Measurements from ENCODE around the gene EZR. TPM values are rescaled to one million over a fixed set of nuclear protein-coding genes. Genes with fewer than 3 reads are reported as not detected.

EZR gene
- total RNA-seq, 1 experiment from 2014 or later: 1,402 TPM

- TF ChIP-seq POLR2AphosphoS5 (IDR thresholded peaks at IDR 0.05; ENCODE audit: low read depth, low read length) (peak; percentile 56; the same call in 1 of the 2 replicates), CEBPB (IDR thresholded peaks at IDR 0.05; ENCODE audit: low read depth) (no peak)
- peak overlapping the region; percentile 77 to 81 for H3K4me3 ChIP-seq (replicated peaks in 1 of 2; ENCODE audit: low read depth in 1 of 2, low read length in 2 of 2)
- H3K4me1 ChIP-seq (ENCODE audit: control insufficient read depth in 1 of 2, insufficient read depth in 2 of 2, low read length in 2 of 2): peaks cover 51 to 59% of the 10 kb centered on the region in 2 experiments
- H3K79me2 ChIP-seq (ENCODE audit: insufficient read depth, low read length): peaks cover 65% of the 10 kb centered on the region
- H3K9me2 ChIP-seq (ENCODE audit: insufficient read depth): no peaks in the 10 kb centered on the region
- H3K9me3 ChIP-seq (ENCODE audit: control insufficient read depth in 1 of 2, insufficient read depth in 1 of 2, low read depth in 1 of 2, low read length in 2 of 2): no peaks in the 10 kb centered on the region
- DNase-seq (ENCODE audit: low read depth, low spot score) (no peak), ATAC-seq (no peak)
- H3K27ac ChIP-seq (ENCODE audit: low read depth, low read length): peak overlapping the region; percentile 92
- TSS peak; percentile 32 for BruUV-seq (replicated peaks)
- intact Hi-C loops (cut with micrococcal nuclease): loop anchor here (2.0 kb wide), 1 partner anchor 156 kb away; no protein-coding TSS in a partner anchor
- POLR2A ChIA-PET: interaction anchor here (0.7 to 2.2 kb wide), 3 partner anchors 37 to 53 kb away, joined by 3 to 15 read pairs (median 4); no protein-coding TSS in a partner anchor
- peak overlapping the region; percentile 78 for H3K9ac ChIP-seq (ENCODE audit: low read length)
- H3K36me3 ChIP-seq (ENCODE audit: control insufficient read depth in 1 of 2, insufficient read depth in 2 of 2, low read length in 2 of 2): peaks cover 28 to 51% of the 10 kb centered on the region in 2 experiments
- CTCF ChIA-PET: no interaction called here
- RAD21 ChIA-PET (ENCODE audit: low non-redundant PET in 1 of 2, low total read pairs in 2 of 2, uncharacterized antibody in 2 of 2, unreplicated experiment in 2 of 2): no interaction called here
- H3K27me3 ChIP-seq (ENCODE audit: insufficient read depth, low read length): no peaks in the 10 kb centered on the region
- peak overlapping the region; percentile 86 for H3K4me2 ChIP-seq (ENCODE audit: low read length)
- peaks cover 52% of the 10 kb centered on the region for H4K20me1 ChIP-seq (ENCODE audit: insufficient read depth)
- H2AFZ ChIP-seq (ENCODE audit: low read depth, low read length, poor library complexity, severe bottlenecking): no peak overlapping the region
These were observed 2.1 kb downstream of the EZR start for GRCh38 chr6:158816803-158817727.

- Histone ChIP-seq H3K27ac (ENCODE audit: low read depth, low read length) (peak overlapping the region; percentile 92), H3K36me3 (ENCODE audit: control insufficient read depth in 1 of 2, insufficient read depth in 2 of 2, low read length in 2 of 2) (peaks cover 28 to 54% of the 10 kb centered on the region in 2 experiments), H3K4me2 (ENCODE audit: low read length) (peak overlapping the region; percentile 86), H3K9me2 (ENCODE audit: insufficient read depth) (no peaks in the 10 kb centered on the region), H3K79me2 (ENCODE audit: insufficient read depth, low read length) (peaks cover 72% of the 10 kb centered on the region), H2AFZ (ENCODE audit: low read depth, low read length, poor library complexity, severe bottlenecking) (no peak overlapping the region), H3K4me3 (replicated peaks in 1 of 2; ENCODE audit: low read depth in 1 of 2, low read length in 2 of 2) (peak overlapping the region; percentile 77 to 81), H3K9ac (ENCODE audit: low read length) (peak overlapping the region; percentile 78), H3K4me1 (ENCODE audit: control insufficient read depth in 1 of 2, insufficient read depth in 2 of 2, low read length in 2 of 2) (peaks cover 58 to 66% of the 10 kb centered on the region in 2 experiments), H4K20me1 (ENCODE audit: insufficient read depth) (peaks cover 60% of the 10 kb centered on the region), H3K9me3 (ENCODE audit: control insufficient read depth in 1 of 2, insufficient read depth in 1 of 2, low read depth in 1 of 2, low read length in 2 of 2) (no peaks in the 10 kb centered on the region), H3K27me3 (ENCODE audit: insufficient read depth, low read length) (no peaks in the 10 kb centered on the region)
- no TSS peak for BruUV-seq (replicated peaks)
- POLR2A ChIA-PET: interaction anchor here (1.1 to 2.2 kb wide), 2 partner anchors 38 to 54 kb away, joined by 3 to 15 read pairs; no protein-coding TSS in a partner anchor
- RAD21 ChIA-PET (ENCODE audit: low non-redundant PET in 1 of 2, low total read pairs in 2 of 2, uncharacterized antibody in 2 of 2, unreplicated experiment in 2 of 2): no interaction called here
- no peak for DNase-seq (ENCODE audit: low read depth, low spot score)
- intact Hi-C loops (cut with micrococcal nuclease): loop anchor here (2.0 kb wide), 1 partner anchor 156 kb away; no protein-coding TSS in a partner anchor
- CTCF ChIA-PET: no interaction called here
- no peak for ATAC-seq
- TF ChIP-seq ZFX (IDR thresholded peaks at IDR 0.05) (no peak), EZH2 (IDR thresholded peaks at IDR 0.05) (no peak), CEBPB (IDR thresholded peaks at IDR 0.05; ENCODE audit: low read depth) (no peak), ELF1 (IDR thresholded peaks at IDR 0.05; ENCODE audit: borderline replicate concordance, low read depth) (no peak), ATF3 (IDR thresholded peaks at IDR 0.05) (no peak), POLR2AphosphoS5 (IDR thresholded peaks at IDR 0.05; ENCODE audit: low read depth, low read length) (no peak; the same call in 1 of the 2 replicates), POLR2A (IDR thresholded peaks at IDR 0.05; ENCODE audit: borderline replicate concordance, extremely low read depth, insufficient read depth, insufficient read length) (no peak), JUND (IDR thresholded peaks at IDR 0.05) (no peak), SIN3A (IDR thresholded peaks at IDR 0.05; ENCODE audit: low read depth) (no peak), MAX (IDR thresholded peaks at IDR 0.05) (no peak), FOSL1 (IDR thresholded peaks at IDR 0.05; ENCODE audit: low read depth) (no peak)
These were observed 2.8 kb downstream of the EZR start for GRCh38 chr6:158816329-158816728.

All from HCT116 (cell line).